GM21825 (cell line): ENCODE measurements around the gene TBC1D22A.
A peak's percentile ranks its signal among the peaks of the same experiment; 100 is the strongest.
"Not testable (repeated sequence)": the region's sequence is repeated elsewhere in the genome, so short reads cannot be mapped to it uniquely, and the experiment has no call there.

Source experiments
- ATAC-seq: cut with Tn5 transposase; IDR thresholded peaks from one replicate; pipeline ENCODE4 v1.9.1; 2021; ENCODE audit warnings: mild to moderate bottlenecking, moderate library complexity; ENCODE audit not compliant: unreplicated experiment

TBC1D22A gene

GRCh38 chr22:46762238-46763050 lies at the start of gene TBC1D22A:
Gene TBC1D22A (plus strand): TSS chr22:46762650. CDS start chr22:46762787, 137 bp downstream.
- ATAC-seq, result peak; percentile 62

GRCh38 chr22:46714550-46714949 lies 47.9 kb upstream of the TBC1D22A start:
- no peak for ATAC-seq

GRCh38 chr22:46719921-46720320 lies 42.5 kb upstream of the TBC1D22A start:
- ATAC-seq, result no peak

GRCh38 chr22:46721501-46722085 lies 40.9 kb upstream of the TBC1D22A start:
- no peak for ATAC-seq

- ATAC-seq, result no peak
Observed at GRCh38 chr22:46723882-46724281, 38.6 kb upstream of the TBC1D22A start.

- no peak for ATAC-seq
Observed at GRCh38 chr22:46725096-46725495, 37.4 kb upstream of the TBC1D22A start.

- ATAC-seq, result no peak
Observed at GRCh38 chr22:46726066-46726985, 36.1 kb upstream of the TBC1D22A start.

GRCh38 chr22:46726986-46727317 lies 35.5 kb upstream of the TBC1D22A start:
- no peak for ATAC-seq

GRCh38 chr22:46727813-46728364 lies 34.6 kb upstream of the TBC1D22A start:
- ATAC-seq, result no peak

- no peak for ATAC-seq
Observed at GRCh38 chr22:46728470-46728869, 34.0 kb upstream of the TBC1D22A start.

GRCh38 chr22:46730568-46731245 lies 31.7 kb upstream of the TBC1D22A start:
- ATAC-seq, result no peak

GRCh38 chr22:46731246-46732040 lies 31.0 kb upstream of the TBC1D22A start:
- no peak for ATAC-seq

GRCh38 chr22:46732041-46732379 lies 30.4 kb upstream of the TBC1D22A start:
- ATAC-seq, result no peak

- no peak for ATAC-seq
Observed at GRCh38 chr22:46732513-46732912, 29.9 kb upstream of the TBC1D22A start.

- ATAC-seq, result not testable (repeated sequence)
Observed at GRCh38 chr22:46734213-46734722, 28.2 kb upstream of the TBC1D22A start.

- ATAC-seq, result peak; percentile 42
Observed at GRCh38 chr22:46734830-46735453, 27.5 kb upstream of the TBC1D22A start.

GRCh38 chr22:46735747-46736608 lies 26.5 kb upstream of the TBC1D22A start:
- no peak for ATAC-seq

- ATAC-seq, result no peak
Observed at GRCh38 chr22:46736705-46737104, 25.7 kb upstream of the TBC1D22A start.
